ENCODE measurements around the gene TIAM1.

The TIAM1 gene

GRCh38 chr21:31329456-31330143, 14.5 kb downstream of the TIAM1 start:
- H3K27me3 ChIP-seq (ENCODE audit: insufficient read depth, poor library complexity, severe bottlenecking): no peaks in the 10 kb centered on the region
- no peaks in the 10 kb centered on the region for H3K9me3 ChIP-seq (ENCODE audit: severe bottlenecking)
- H3K36me3 ChIP-seq (ENCODE audit: low read depth): no peaks in the 10 kb centered on the region
- DNase-seq (ENCODE audit: low spot score) (no peak), ATAC-seq (ENCODE audit: low read depth) (no peak)
- H3K27ac ChIP-seq (ENCODE audit: poor library complexity, severe bottlenecking): no peak overlapping the region
- TF ChIP-seq CTCF (IDR thresholded peaks at IDR 0.05; ENCODE audit: poor library complexity, severe bottlenecking): no peak
- no peak overlapping the region for H3K4me3 ChIP-seq (ENCODE audit: severe bottlenecking)
- H3K4me1 ChIP-seq (ENCODE audit: insufficient read depth, poor library complexity, severe bottlenecking): no peaks in the 10 kb centered on the region

DNA sequence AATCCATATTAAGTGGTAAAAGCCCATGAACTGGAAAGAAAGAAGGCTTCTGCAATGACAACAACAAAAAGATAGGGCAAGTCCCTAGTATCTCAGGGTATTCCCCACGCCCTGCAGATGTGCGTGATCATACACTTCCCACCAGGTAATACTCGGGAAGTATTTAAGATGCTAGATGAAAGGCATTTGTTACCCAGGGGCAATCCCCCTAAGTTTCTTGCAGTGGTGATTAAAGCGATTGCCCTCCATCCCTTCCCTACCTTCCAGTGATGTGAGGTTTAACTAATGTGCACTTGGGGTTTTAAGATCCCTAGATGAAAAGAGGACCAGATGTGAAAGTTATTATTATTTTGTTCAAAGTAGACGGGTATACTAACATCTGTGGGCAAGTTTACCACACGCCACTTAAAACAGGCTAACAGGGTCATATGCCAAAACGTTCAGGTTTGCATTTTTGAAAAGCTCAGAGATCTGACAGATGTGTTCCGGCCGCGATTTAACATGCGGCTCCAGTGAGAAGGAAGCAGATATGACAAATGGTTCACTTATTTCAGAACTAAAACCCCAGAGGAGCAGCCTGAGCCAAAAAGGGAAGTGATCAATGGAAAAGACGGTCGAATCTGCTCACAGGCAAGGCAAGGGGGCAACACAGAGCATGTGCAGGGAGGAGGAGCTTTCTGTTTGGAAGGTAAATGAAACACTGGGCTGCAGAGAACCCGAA, 17.4 kb downstream of the TIAM1 start:
- no peaks in the 10 kb centered on the region for H3K9me3 ChIP-seq (ENCODE audit: severe bottlenecking)
- H3K36me3 ChIP-seq (ENCODE audit: low read depth): no peaks in the 10 kb centered on the region
- no peak overlapping the region for H3K4me3 ChIP-seq (ENCODE audit: severe bottlenecking)
- H3K4me1 ChIP-seq (ENCODE audit: insufficient read depth, poor library complexity, severe bottlenecking): no peaks in the 10 kb centered on the region
- no peak for DNase-seq (ENCODE audit: low spot score)
- no peaks in the 10 kb centered on the region for H3K27me3 ChIP-seq (ENCODE audit: insufficient read depth, poor library complexity, severe bottlenecking)
- no peak for ATAC-seq (ENCODE audit: low read depth)
- H3K27ac ChIP-seq (ENCODE audit: poor library complexity, severe bottlenecking): no peak overlapping the region
- TF ChIP-seq CTCF (IDR thresholded peaks at IDR 0.05; ENCODE audit: poor library complexity, severe bottlenecking): no peak

DNA sequence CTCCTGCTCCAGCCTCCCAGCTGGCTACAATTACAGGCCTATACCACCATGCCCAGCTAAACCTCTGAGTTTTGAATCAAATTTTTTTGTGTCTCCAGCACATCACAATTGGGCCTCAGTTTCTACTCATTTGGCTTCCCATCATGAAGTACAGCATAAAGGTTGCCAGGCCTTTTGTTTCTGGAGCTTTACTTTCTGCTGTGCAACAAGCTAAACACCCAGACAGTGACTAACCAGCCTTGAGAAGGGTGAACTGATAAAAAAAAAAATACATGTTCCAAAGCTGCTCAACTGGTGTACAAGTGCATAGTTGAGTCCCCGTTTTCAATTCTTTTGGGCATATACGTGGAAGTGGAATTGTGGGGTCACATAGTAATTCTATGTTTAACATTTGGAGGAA, 25.1 kb downstream of the TIAM1 start:
- H3K27ac ChIP-seq (ENCODE audit: poor library complexity, severe bottlenecking): no peak overlapping the region
- H3K36me3 ChIP-seq (ENCODE audit: low read depth): no peaks in the 10 kb centered on the region
- H3K4me3 ChIP-seq (ENCODE audit: severe bottlenecking): no peak overlapping the region
- TF ChIP-seq CTCF (IDR thresholded peaks at IDR 0.05; ENCODE audit: poor library complexity, severe bottlenecking): no peak
- no peaks in the 10 kb centered on the region for H3K4me1 ChIP-seq (ENCODE audit: insufficient read depth, poor library complexity, severe bottlenecking)
- H3K9me3 ChIP-seq (ENCODE audit: severe bottlenecking): no peaks in the 10 kb centered on the region
- no peak for DNase-seq (ENCODE audit: low spot score)
- no peak for ATAC-seq (ENCODE audit: low read depth)
- H3K27me3 ChIP-seq (ENCODE audit: insufficient read depth, poor library complexity, severe bottlenecking): no peaks in the 10 kb centered on the region

DNA sequence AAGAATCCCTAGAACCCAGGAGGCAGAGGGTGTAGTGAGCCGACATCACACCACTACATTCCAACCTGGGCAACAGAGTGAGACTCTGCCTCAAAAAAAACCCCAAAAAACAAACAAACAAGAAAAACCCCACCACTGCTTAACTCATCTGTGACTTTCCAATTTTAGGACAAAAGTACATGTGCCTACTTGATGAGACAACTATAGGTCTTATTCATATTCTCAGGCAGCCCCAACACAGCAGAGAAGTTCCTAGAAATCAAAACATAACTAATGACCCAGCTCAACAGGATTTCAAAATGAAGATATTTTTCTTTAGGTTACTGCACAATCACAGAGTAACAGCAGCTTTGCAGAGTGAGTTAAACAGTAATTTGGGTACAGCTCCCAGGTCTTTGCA, 26.4 kb downstream of the TIAM1 start:
- H3K27ac ChIP-seq (ENCODE audit: poor library complexity, severe bottlenecking): no peak overlapping the region
- H3K27me3 ChIP-seq (ENCODE audit: insufficient read depth, poor library complexity, severe bottlenecking): no peaks in the 10 kb centered on the region
- ATAC-seq (ENCODE audit: low read depth): no peak
- DNase-seq (ENCODE audit: low spot score): no peak
- no peaks in the 10 kb centered on the region for H3K4me1 ChIP-seq (ENCODE audit: insufficient read depth, poor library complexity, severe bottlenecking)
- no peak for TF ChIP-seq CTCF (IDR thresholded peaks at IDR 0.05; ENCODE audit: poor library complexity, severe bottlenecking)
- no peaks in the 10 kb centered on the region for H3K36me3 ChIP-seq (ENCODE audit: low read depth)
- H3K9me3 ChIP-seq (ENCODE audit: severe bottlenecking): no peaks in the 10 kb centered on the region
- H3K4me3 ChIP-seq (ENCODE audit: severe bottlenecking): no peak overlapping the region

Data from RWPE2 (cell line).